GM19452 (cell line): ENCODE data around the gene KCNJ9.

ENCODE experiments used
- ATAC-seq: cut with Tn5 transposase; IDR thresholded peaks from one replicate; pipeline ENCODE4 v1.9.1; 2021; ENCODE audit not compliant: unreplicated experiment

KCNJ9 gene

DNA sequence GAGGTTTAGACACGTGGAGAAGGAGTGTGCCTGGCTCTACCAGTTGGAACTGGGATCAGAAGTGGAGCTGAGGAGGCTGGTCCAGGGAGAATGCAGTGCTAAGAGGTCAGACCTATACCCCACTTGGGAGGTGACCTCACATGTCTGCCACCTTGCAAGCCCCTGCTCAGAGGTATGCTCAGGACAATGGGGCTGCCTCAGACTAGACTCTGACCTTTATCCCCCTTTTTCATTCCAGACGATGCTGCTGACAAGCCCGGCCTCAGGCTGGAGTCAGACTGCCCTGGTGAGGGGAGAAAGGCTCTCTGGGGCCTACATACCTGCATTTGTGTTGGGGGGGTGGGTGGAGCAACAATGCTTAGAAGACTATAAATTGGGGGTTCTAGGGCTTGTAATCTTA, 16.6 kb upstream of the KCNJ9 start:
- ATAC-seq = no peak

- no peak for ATAC-seq
These were observed 14.3 kb upstream of the KCNJ9 start for GRCh38 chr1:160066829-160067745.

- ATAC-seq = no peak
These were observed 13.1 kb upstream of the KCNJ9 start for GRCh38 chr1:160068225-160068624.

- ATAC-seq = no peak
These were observed 11.7 kb upstream of the KCNJ9 start, which contains the start of gene KCNJ10 for GRCh38 chr1:160069460-160070231. TSS of gene KCNJ10 (minus strand) at chr1:160070160. CDS start at chr1:160042532, 27,628 bp downstream.

DNA sequence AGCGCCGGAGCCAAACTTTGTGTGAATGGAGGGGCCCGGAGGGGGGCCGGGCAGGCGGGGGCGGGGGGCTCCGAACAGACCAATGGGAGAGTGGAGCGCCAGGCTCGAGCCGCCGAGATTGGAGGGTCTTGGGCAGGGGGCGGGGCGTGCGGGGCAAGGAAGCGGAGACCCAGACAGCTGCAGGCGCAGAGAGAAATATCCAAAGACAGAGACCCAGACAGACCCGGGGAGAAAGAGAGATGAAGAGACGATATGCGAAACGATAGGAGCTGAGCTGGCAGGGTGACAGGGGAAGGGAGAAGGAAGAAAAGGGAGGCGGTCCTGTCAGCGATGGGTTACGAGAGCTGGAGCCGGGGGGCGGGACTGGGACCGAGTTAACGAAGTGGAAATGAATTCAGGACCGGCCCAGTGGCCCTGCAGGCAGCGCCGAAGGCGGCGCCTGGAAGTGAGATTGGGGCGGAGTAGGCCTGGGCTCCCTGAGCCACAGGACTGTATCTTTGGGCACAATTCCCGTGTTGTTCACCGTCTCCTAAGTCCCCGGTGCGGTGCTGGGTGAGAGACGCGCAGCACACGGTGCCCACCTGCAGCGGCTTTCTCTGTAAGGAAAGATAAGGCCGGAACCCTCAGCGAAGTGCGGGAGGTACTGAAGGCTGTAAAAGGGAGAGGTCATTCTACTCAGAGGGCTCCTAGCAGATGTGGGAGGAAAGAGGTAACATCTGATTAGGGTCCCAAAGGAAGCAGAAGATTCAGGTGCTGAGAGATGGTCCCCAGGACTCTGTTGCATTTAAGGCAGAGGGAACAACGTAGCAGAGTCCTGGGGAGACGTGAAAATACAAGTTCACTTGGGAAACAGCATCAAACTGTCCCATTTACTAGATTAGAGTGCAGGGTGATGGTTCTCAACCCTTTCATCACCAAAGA, 10.8 kb upstream of the KCNJ9 start:
- ATAC-seq = no peak

DNA sequence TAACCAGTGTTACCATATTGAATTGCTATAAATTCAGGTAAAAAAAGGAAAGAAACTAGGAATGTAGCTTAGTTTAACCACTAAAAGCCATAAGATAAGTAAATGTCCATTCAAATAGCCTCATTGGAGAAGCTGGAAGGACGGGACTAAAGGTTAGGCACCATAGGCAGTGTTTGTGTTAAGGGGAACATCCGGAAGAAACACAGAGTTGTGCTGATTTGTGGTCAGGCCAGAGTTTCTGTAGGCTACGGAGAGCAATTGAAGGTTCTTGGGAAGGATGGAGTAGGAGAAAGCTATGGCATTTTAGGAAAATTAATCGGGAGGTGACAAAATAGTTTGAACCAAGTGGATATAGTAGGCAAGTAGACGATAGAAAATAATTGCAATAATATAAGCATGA, 10.0 kb upstream of the KCNJ9 start:
- ATAC-seq = no peak

DNA sequence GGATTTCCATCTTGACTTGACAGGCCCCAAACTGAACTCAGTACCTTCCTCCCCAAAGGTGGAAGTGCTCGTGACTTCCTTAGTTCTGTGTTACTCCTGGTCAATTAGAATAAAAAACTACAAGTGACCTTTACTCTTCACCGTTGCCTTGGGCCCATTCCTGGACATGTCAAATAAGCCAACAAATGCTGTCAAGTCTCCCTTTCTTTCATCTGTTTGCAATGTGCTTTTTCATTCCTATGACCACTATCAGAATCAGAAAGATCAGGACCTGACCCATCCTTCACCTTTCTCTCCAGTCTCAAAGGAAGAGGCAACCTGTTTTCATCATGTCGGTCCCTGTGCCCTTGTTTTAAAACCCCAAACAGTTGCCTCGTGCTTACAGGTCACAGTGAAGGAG, 6.5 kb upstream of the KCNJ9 start:
- no peak for ATAC-seq

DNA sequence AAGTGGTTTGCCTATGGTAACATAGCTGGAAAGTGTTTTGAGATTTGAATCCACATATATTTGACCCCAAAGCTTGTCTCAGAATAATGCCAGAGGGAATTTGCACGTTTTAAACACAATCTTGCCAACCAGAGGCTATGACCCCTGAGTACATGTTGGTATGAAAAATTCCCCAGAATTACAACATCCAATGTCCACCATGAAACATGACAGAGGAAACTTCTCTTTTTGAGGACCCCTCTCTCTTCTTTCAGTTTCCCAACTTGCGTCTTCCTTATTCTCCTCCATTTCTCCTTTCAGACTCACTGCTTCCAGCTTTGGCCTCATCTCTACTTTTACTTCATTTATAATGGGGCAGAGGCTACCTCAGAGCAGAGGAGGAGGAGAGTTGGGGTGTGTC, 5.5 kb upstream of the KCNJ9 start:
- ATAC-seq = no peak

GRCh38 chr1:160076295-160076694, 5.0 kb upstream of the KCNJ9 start:
- no peak for ATAC-seq

DNA sequence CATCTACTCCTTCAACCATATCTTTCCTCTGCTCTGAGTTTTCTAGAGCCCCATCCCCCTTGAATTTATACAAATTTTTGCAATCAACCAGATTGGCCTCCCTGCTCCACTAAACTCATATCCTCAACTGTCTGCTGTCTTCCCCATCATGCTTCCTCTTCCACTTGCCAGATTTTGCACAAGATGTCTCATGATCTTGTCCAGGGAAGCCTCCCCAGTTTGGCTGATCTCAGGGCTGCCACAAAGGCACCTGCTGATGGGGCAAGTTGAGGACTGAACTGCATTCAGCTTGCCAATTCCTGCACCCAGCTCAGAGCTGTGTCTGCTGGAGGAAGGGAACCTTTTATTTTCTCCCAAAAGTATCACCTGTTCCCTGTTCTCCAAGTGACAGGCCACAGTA, 3.9 kb upstream of the KCNJ9 start:
- no peak for ATAC-seq

DNA sequence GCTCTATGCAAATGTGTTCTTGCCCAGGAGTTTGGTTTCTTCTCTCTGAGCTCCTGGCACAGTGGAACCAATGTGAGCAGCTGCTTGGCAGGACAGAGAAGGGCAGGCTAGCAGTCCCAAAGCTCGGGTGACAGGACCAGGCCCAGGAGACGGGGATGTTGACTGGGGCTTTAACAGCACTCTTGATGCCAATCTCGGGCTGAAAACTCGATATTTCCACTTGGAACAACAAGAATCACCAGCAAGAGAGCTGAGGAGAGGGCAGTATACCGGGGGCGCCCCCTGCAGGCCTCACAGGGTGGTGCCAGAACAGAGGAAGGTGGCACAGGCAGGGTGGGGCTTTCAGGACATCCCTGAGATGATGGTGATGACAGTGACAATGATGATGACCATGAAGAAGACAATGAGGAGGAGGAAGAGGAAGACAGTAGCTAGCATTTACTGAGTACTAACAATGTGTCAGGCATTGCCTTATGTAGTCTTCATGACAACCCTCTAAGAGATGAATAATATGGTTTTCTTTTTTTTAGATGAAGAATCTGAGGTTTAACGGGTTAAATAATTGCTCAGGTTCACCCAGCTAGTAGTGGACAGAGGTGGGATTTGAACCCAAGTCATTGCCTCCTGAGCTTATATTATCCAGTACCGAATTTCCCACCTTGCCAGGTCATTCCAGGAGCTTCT, 2.7 kb upstream of the KCNJ9 start:
- peak; percentile 59 for ATAC-seq

DNA sequence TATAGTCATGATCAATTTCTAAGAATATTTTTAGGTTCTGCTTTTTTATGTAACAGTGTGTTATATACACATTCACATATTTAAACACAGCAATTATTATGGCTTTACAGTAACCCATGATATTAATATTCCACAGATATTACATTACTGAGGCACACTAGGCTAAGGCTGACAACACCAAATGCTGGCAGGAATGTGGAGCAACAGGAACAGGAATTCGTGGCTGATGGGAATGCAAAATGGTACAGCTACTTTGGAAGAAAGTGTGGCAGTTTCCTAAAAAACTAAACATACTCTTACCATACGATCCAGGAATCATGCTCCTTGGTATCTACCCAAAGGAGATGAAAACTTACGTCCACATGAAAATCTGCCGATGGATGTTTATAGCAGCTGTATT, 1.9 kb upstream of the KCNJ9 start:
- no peak for ATAC-seq

- ATAC-seq = no peak
These were observed 797 bp upstream of the KCNJ9 start for GRCh38 chr1:160080381-160081100.

- ATAC-seq = no peak
These were observed 1.1 kb downstream of the KCNJ9 start for GRCh38 chr1:160082487-160082886.

- ATAC-seq = no peak
These were observed 1.6 kb downstream of the KCNJ9 start for GRCh38 chr1:160082926-160083325.

- ATAC-seq = peak; percentile 53
These were observed 2.8 kb downstream of the KCNJ9 start for GRCh38 chr1:160083968-160084770.

DNA sequence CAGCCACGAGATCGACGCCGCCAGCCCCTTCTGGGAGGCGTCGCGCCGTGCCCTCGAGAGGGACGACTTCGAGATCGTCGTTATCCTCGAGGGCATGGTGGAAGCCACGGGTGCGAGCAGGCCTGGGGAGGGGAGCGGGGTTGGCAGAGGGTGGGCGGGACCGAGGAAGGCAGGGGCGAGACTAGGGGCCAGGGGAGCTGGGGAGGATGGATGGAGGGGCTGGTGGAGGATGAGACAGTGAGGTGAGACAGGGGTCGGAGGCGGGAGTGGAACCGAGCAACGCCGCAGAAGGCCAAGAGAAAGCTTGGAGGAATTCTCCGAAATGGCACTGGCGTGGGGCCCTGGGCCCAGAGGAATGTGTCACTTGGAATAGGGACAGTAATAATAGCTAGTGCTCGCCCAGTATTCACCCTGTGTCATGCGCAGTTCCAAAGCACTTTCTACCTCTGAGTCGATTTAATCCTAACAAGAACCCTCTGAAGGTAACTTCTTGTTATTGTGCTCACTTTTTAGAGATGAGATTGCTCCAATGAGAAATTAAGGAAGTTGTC, 3.5 kb downstream of the KCNJ9 start:
- no peak for ATAC-seq

DNA sequence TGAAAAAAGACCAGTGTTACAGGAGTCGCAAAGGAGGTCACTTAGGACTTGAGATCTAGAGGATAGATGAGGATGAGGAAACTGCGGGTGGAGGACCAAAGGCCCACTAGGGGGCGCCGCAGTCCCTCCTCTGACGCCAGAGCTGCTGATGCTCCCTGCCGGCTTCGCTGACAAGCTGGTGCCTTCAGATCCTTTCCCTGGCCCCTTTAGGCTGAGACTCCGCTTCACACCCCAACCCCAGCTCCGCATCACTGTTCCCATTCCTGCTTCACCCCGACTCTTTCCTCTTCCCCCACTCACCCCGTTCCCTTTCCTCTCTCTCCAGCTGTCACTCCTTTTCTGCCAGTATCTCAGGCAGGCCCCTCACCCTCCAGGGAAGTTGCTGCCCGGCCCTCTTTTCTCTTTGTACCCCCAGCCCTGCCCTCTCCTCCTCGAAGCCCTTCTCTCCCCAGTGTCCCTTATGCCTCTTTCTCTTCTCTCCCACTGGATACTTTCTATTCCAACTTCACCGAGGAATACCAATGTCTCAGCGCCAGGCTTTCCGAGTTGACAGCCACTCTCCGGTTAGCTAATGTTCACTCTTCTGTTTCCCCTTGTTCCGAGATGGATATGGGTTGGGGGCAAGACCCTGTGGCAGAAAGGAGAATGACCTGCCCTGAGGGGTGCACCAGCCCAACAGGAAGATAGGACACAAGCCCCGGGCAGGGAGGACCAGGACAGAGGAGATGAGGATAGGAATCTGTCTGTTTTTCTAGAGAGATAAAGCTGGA, 4.5 kb downstream of the KCNJ9 start:
- no peak for ATAC-seq
